Adrenal gland (tissue), 12 donors: ENCODE data around the gene L3MBTL3. TPM values are rescaled to one million over a fixed set of nuclear protein-coding genes. Genes with fewer than 3 reads are reported as not detected.

Experiments
- DNase-seq, 7 donors: peaks; one replicate each; pipeline ENCODE4 v3.0.0-alpha.2; 2019 to 2020
- H3K27ac ChIP-seq, 5 donors: fragments of 200-600 bp; sonication (generic) in 4 of 5; 1 replicate in 3 of 5; 2 replicates in 2 of 5; pipeline versions ENCODE4 v1.5.1 to v1.8.0; 2016 to 2020; ENCODE audit warnings: mild to moderate bottlenecking in 1 of 5
- H3K27me3 ChIP-seq: fragments of 200-600 bp; 2 replicates; pipeline ENCODE4 v1.8.0; 2021
- H3K36me3 ChIP-seq, 2 donors: fragments of 200-600 bp; replicated peaks in 1 of 2; 1 replicate in 1 of 2; 2 replicates in 1 of 2; pipeline versions ENCODE4 v1.5.1 to v1.8.0; 2018 to 2022
- H3K4me1 ChIP-seq, 2 donors: fragments of 200-600 bp; replicated peaks in 1 of 2; 1 replicate in 1 of 2; 2 replicates in 1 of 2; pipeline versions ENCODE4 v1.5.1 to v1.8.0; 2018 to 2021
- H3K4me3 ChIP-seq, 4 donors: fragments of 200-600 bp; sonication (generic) in 3 of 4; one replicate each; pipeline ENCODE4 v1.5.1; 2016 to 2018
- H3K9me3 ChIP-seq, 3 donors: fragments of 200-600 bp; sonication (generic) in 1 of 3; replicated peaks in 1 of 3; 1 replicate in 2 of 3; 2 replicates in 1 of 3; pipeline versions ENCODE4 v1.5.1 to v1.8.0; 2016 to 2021
- CTCF ChIP-seq, 6 experiments: fragments of 450-650 bp in 4 of 6; fragments of 200-600 bp in 2 of 6; sonication (generic) in 1 of 6; IDR thresholded peaks; 1 replicate in 5 of 6; 2 replicates in 1 of 6; pipeline versions ENCODE4 v1.5.1 to v1.8.0; 2016 to 2021; ENCODE audit warnings: antibody characterized with exemption in 6 of 6, mild to moderate bottlenecking in 2 of 6, moderate library complexity in 1 of 6
- POLR2A ChIP-seq, 2 donors: fragments of 450-650 bp; IDR thresholded peaks; one replicate each; pipeline ENCODE4 v1.6.1; 2017; ENCODE audit warnings: antibody characterized with exemption in 2 of 2, mild to moderate bottlenecking in 2 of 2, moderate library complexity in 1 of 2
- WGBS, 4 donors: extraction: QIAGEN DNeasy Blood & Tissue Kit in 2 of 4; methylation state at CpG; one replicate each; pipeline versions ENCODE4 v1.1.5 to v1.1.7; 2013 to 2017; 5-methylcytosine and 5-hydroxymethylcytosine counted together
- intact Hi-C, 2 donors: fragments of 100-400 bp; cut with DNase I; formaldehyde crosslinking; loops; one replicate each; pipeline versions ENCODE4 v1.14.1 to v1.15.0; 2022 to 2023
- polyA plus RNA-seq, 3 donors: library from polyadenylated mRNA; stranded (reverse); fragments of 200-250 nt in 2 of 3; fragments of 350-450 nt in 1 of 3; fragmentation: Illumina TruSeq in 1 of 3; extraction: RNeasy Lipid Tissue Mini Kit (QIAGEN cat#74804) in 1 of 3; gene quantifications; one replicate each; pipeline ENCODE4 v1.2.3, GENCODE V29; 2013 to 2014
- total RNA-seq, 9 donors: library from RNA; depleted of rRNA in 4 of 9; stranded (reverse); fragments of >200 nt in 4 of 9; fragments of 120-200 nt in 1 of 9; fragmentation: NEBNext Ultra II Directional in 1 of 9; extraction: Animal tissue kit (Norgen Biotek cat#: 25700) in 1 of 9; gene quantifications; one replicate each; pipeline versions ENCODE4 v1.1.0 to v1.2.4, GENCODE V29; 2013 to 2023
- donor health status: healthy with polysubstance abuse.
- donor health status: Bipolar disorder and iron deficiency.
- donor health status: DM: yes; HTN: yes; CAD: no.
- donor health status: DM: no; HTN: no; CAD: no.
- donor health status: DM: no; HTN: no; CAD: no.
- donor health status: DM: yes; HTN: yes; CAD: no.

The L3MBTL3 gene
- total and polyA plus RNA-seq, 12 donors, result 7.2 to 32.5 (median 17.3) TPM

DNA sequence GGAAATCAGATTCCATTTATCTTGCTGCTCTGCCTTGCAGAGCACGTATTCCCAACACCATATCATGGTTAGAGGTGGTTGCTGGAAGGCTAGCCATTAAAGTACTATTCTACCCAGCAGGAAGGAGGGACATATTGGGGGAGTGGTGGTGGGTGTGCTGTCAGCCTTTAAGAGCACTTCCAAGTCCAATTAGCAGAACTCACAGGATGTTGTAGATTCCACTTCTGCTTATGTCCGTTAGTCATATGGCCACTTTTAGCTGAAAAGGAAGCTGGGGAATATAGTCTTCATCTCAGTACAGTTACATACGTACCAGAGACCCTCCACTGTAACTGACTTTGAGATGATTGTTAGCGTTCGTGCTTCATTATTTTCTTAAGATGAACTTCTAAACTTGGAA lies 109.9 kb downstream of the L3MBTL3 start:
- Histone ChIP-seq H3K36me3 (no peaks in the 10 kb centered on the region), H3K27me3 (no peaks in the 10 kb centered on the region), H3K4me3 (no peak overlapping the region), H3K9me3 (no peaks in the 10 kb centered on the region), H3K27ac (no peak overlapping the region), H3K4me1 (peaks cover 0 to 5% of the 10 kb centered on the region in 2 donors)
- no peak for DNase-seq
- TF ChIP-seq POLR2A (IDR thresholded peaks at IDR 0.05), result no peak
- TF ChIP-seq CTCF (IDR thresholded peaks at IDR 0.05), result no peak
- 89 to 95% (median 90%) methylated on average over 5 of the region's 5 CpGs for WGBS, 4 donors
- intact Hi-C loops, result no loop called here

GRCh38 chr6:130129762-130130246 lies 111.4 kb downstream of the L3MBTL3 start:
- Histone ChIP-seq H3K4me3 (no peak overlapping the region), H3K4me1 (peaks cover 0 to 5% of the 10 kb centered on the region in 2 donors), H3K36me3 (no peaks in the 10 kb centered on the region), H3K27ac (no peak overlapping the region), H3K9me3 (no peaks in the 10 kb centered on the region), H3K27me3 (no peaks in the 10 kb centered on the region)
- 93 to 97% (median 95%) methylated on average over 6 of the region's 6 CpGs for WGBS, 4 donors
- intact Hi-C loops, result no loop called here
- DNase-seq, result no peak
- TF ChIP-seq POLR2A (IDR thresholded peaks at IDR 0.05) (no peak), CTCF (IDR thresholded peaks at IDR 0.05) (no peak)

DNA sequence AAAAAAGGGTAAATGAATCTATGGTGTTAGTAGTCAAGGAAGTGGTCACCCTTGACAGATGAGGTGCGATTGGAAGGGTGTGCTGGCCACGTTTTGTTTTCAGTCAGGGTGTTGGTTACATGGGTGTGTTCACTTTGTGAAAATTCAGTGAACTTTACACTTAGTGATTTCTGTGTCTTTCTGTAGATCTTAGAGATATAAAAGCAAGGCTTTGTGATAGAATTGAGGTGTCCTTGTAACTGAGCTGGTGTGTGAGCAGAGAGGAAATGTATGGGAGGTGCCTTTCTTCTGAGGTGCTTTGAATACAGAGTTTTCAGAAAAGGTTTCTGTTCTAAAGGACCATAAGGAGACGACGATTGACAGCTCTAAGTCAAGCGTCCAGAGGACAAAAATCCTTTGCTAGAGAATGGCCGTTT lies 113.9 kb downstream of the L3MBTL3 start:
- Histone ChIP-seq H3K27ac (no peak overlapping the region), H3K27me3 (no peaks in the 10 kb centered on the region), H3K36me3 (no peaks in the 10 kb centered on the region), H3K4me1 (no peaks in the 10 kb centered on the region), H3K4me3 (no peak overlapping the region), H3K9me3 (no peaks in the 10 kb centered on the region)
- intact Hi-C loops, result no loop called here
- TF ChIP-seq POLR2A (IDR thresholded peaks at IDR 0.05) (no peak), CTCF (IDR thresholded peaks at IDR 0.05) (no peak)
- DNase-seq, result no peak
- WGBS, 4 donors, result 72 to 80% (median 74%) methylated on average over 6 of the region's 6 CpGs

DNA sequence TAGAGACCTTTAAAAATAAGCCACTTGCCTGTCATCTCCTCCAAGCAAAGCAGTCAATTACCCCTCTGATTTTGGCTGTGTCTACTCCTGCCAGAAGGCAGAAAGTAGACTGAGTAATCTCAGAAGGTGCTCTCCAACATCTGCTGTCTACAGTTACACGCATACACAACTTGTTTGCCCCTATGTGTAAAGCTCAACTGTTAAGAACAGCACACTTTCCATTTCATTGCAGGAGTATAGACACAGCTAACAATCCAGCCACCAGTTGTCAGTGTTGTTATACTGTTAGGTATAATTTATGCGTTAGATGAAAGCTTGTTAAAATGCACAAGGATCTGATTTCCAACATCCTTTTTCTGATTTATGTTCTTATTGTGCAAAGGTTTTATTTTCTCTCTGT lies 116.2 kb downstream of the L3MBTL3 start:
- no peak for TF ChIP-seq POLR2A (IDR thresholded peaks at IDR 0.05)
- TF ChIP-seq CTCF (IDR thresholded peaks at IDR 0.05), result no peak
- intact Hi-C loops, result no loop called here
- WGBS, 4 donors, result 55 to 72% (median 61%) methylated on average over 2 of the region's 2 CpGs
- Histone ChIP-seq H3K4me1 (no peaks in the 10 kb centered on the region), H3K4me3 (no peak overlapping the region), H3K27ac (no peak overlapping the region), H3K9me3 (no peaks in the 10 kb centered on the region), H3K27me3 (no peaks in the 10 kb centered on the region), H3K36me3 (no peaks in the 10 kb centered on the region)
- no peak for DNase-seq
